DOHH2 (cell line): ENCODE results near the gene SV2C.

Experiments
- H3F3A ChIP-seq: fragments of 200-600 bp; sonication (generic), shearing (Covaris generic); 2 replicates; pipeline ENCODE4 v1.6.0; 2016; ENCODE audit warnings: antibody characterized with exemption, mild to moderate bottlenecking; ENCODE audit not compliant: control insufficient read depth, insufficient read depth
- H3K27ac ChIP-seq: fragments of 200-600 bp; sonication (generic); 2 replicates; pipeline ENCODE4 v1.5.1; 2014; ENCODE audit warnings: low read depth, mild to moderate bottlenecking, low read length, moderate library complexity
- H3K27me3 ChIP-seq: fragments of 200-600 bp; sonication (generic); 2 replicates; pipeline ENCODE4 v1.6.1; 2014; ENCODE audit warnings: mild to moderate bottlenecking, low read length, mixed read lengths; ENCODE audit not compliant: control insufficient read depth
- H3K36me3 ChIP-seq: fragments of 200-600 bp; sonication (generic); 2 replicates; pipeline ENCODE4 v1.6.1; 2014; ENCODE audit warnings: mild to moderate bottlenecking, low read length, moderate library complexity, mixed read lengths; ENCODE audit not compliant: control insufficient read depth
- H3K4me1 ChIP-seq: fragments of 200-600 bp; sonication (generic); 2 replicates; pipeline ENCODE4 v1.6.1; 2014; ENCODE audit warnings: mild to moderate bottlenecking, low read length, mixed read lengths; ENCODE audit not compliant: control insufficient read depth
- H3K4me2 ChIP-seq: fragments of 200-600 bp; sonication (generic); 2 replicates; pipeline ENCODE4 v1.6.0; 2014; ENCODE audit warnings: mild to moderate bottlenecking, low read length, moderate library complexity
- H3K4me3 ChIP-seq: fragments of 200-600 bp; sonication (generic); 2 replicates; pipeline ENCODE4 v1.5.1; 2014; ENCODE audit warnings: mild to moderate bottlenecking, low read length, mixed read lengths
- H3K79me2 ChIP-seq: fragments of 200-600 bp; sonication (generic); 2 replicates; pipeline ENCODE4 v1.6.1; 2014; ENCODE audit warnings: mild to moderate bottlenecking, low read length, mixed read lengths; ENCODE audit not compliant: control insufficient read depth
- H3K9me2 ChIP-seq: fragments of 200-600 bp; sonication (generic); replicated peaks from 2 replicates; pipeline ENCODE4 v1.6.1; 2014; ENCODE audit warnings: mild to moderate bottlenecking, low read length, mixed read lengths; ENCODE audit not compliant: control insufficient read depth
- H3K9me3 ChIP-seq: fragments of 200-600 bp; sonication (generic); 2 replicates; pipeline ENCODE4 v1.6.1; 2014; ENCODE audit warnings: antibody characterized with exemption, low read length, mixed read lengths; ENCODE audit not compliant: control insufficient read depth, insufficient read depth
- H4K20me1 ChIP-seq: fragments of 200-600 bp; sonication (generic); 2 replicates; pipeline ENCODE4 v1.6.0; 2014; ENCODE audit warnings: low read depth, mild to moderate bottlenecking, antibody characterized with exemption, low read length, moderate library complexity; ENCODE audit not compliant: control insufficient read depth, insufficient read depth
- CTCF ChIP-seq: fragments of 200-600 bp; sonication (generic); IDR thresholded peaks from one replicate; pipeline ENCODE4 v1.5.1; 2014; ENCODE audit warnings: antibody characterized with exemption, mild to moderate bottlenecking, low read depth, low read length; ENCODE audit not compliant: poor library complexity, severe bottlenecking
- EZH2phosphoT487 ChIP-seq: fragments of 200-600 bp; sonication (generic); IDR thresholded peaks from 2 replicates; pipeline ENCODE4 v1.6.1; 2017; ENCODE audit warnings: borderline replicate concordance, mild to moderate bottlenecking, antibody characterized with exemption, low read length, moderate library complexity, mixed read lengths

Gene SV2C

DNA sequence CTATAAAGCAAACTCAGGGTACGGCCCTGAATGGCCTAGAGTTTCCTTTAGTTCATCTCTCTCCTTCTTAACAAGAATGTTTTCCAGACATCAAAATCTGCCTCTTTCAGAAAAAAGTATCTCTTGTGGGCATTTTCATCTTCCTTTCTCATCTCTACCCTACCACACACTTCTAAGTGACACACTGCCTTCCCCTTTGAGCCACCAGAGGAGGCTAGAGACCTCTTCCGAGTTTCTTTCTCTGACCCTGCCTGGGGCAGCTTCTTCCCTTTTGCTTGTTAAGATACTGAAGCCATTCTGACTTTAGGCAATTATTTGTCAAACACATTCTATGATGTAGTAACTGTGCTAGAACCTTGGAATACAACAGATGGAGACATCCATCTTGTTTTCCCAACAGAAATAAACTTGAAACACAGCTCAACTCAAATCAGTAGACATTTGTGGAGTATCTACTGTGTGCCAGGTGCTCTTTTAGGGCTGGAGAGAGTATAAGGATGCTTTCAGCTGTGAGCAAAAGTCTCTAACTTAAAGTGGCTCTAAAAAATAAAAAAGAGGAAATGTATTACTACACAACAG is 8.6 kb upstream of the SV2C start:
- H3K36me3 ChIP-seq: no peaks in the 10 kb centered on the region
- no peak overlapping the region for H3K4me2 ChIP-seq
- H3K9me3 ChIP-seq: no peaks in the 10 kb centered on the region
- no peaks in the 10 kb centered on the region for H4K20me1 ChIP-seq
- H3K27ac ChIP-seq: no peak overlapping the region
- H3K4me3 ChIP-seq: no peak overlapping the region
- H3K4me1 ChIP-seq: no peaks in the 10 kb centered on the region
- TF ChIP-seq EZH2phosphoT487 (no peak), CTCF (peak; percentile 37)
- no peaks in the 10 kb centered on the region for H3F3A ChIP-seq
- peaks cover 6% of the 10 kb centered on the region; the same call in 1 of the 2 replicates for H3K27me3 ChIP-seq
- no peaks in the 10 kb centered on the region for H3K9me2 ChIP-seq
- H3K79me2 ChIP-seq: no peaks in the 10 kb centered on the region

GRCh38 chr5:76081811-76082771 is 1.1 kb upstream of the SV2C start:
- H3F3A ChIP-seq: no peaks in the 10 kb centered on the region
- H3K4me1 ChIP-seq: no peaks in the 10 kb centered on the region
- H3K4me3 ChIP-seq: no peak overlapping the region
- H3K27ac ChIP-seq: no peak overlapping the region
- no peaks in the 10 kb centered on the region for H3K9me2 ChIP-seq
- no peak overlapping the region for H3K4me2 ChIP-seq
- H3K27me3 ChIP-seq: peaks cover 27% of the 10 kb centered on the region
- peaks cover 5% of the 10 kb centered on the region; the same call in 1 of the 2 replicates for H3K9me3 ChIP-seq
- no peaks in the 10 kb centered on the region for H3K36me3 ChIP-seq
- H4K20me1 ChIP-seq: no peaks in the 10 kb centered on the region
- TF ChIP-seq EZH2phosphoT487 (no peak), CTCF (no peak)
- no peaks in the 10 kb centered on the region for H3K79me2 ChIP-seq

DNA sequence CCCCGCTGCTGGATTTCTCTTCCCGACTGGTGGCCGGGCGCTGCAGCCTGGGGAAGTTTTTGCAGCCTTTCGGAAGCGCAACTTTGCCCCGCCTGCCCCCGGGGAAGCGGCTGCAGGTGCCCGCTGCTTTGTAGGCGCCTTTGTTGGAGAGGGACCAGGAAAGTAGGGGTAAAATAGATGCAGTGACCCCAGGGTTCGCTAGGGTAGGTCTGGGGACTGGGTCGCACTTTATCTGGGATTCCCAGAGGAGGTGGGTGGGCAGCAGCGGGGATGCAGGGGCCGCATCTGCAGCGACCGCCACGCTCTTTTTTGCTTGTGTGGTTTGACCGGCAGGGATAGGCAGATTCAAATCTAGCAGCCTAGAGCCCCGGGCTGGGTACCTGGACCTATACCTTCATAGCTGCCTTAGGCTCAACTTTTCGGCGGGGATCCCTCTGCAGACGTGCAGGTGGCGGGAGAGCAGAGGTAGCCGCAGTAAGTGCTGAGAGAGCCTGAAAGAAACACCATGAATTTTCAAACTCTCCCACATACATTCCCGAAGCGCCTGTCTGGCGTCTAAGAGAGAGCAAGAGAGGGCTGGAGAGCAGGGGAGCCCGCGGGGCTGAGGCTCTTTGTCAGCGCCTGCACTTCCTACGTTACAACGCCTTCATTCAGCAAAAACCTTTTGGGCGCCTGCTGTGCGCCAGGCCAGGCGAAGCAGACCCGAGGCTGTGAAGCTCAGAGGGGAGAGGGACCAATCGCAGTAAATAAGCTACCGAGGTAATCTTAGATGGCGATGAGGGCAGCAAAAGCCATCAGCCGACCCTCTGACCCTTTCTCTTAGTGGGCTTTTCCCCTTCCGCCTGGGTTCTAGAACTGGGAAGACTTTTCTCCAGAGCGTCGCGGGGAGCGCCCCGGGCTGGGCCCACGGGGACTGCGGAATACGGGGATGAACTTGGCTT is 642 bp downstream of the SV2C start:
- Histone ChIP-seq H3K27ac (no peak overlapping the region), H3K79me2 (no peaks in the 10 kb centered on the region), H3K9me2 (no peaks in the 10 kb centered on the region), H3K27me3 (peaks cover 27% of the 10 kb centered on the region), H4K20me1 (no peaks in the 10 kb centered on the region), H3K36me3 (no peaks in the 10 kb centered on the region), H3K4me1 (no peaks in the 10 kb centered on the region), H3F3A (no peaks in the 10 kb centered on the region), H3K4me2 (no peak overlapping the region), H3K9me3 (peaks cover 5% of the 10 kb centered on the region; the same call in 1 of the 2 replicates), H3K4me3 (no peak overlapping the region)
- TF ChIP-seq EZH2phosphoT487 (0 out of 2 replicates have a peak, but pooled peaks have one; percentile 19), CTCF (no peak)
